Thyroid gland (tissue), 4 donors: ENCODE results near the gene MMD.

Experiments
- POLR2A ChIP-seq, 2 donors: fragments of 450-650 bp; IDR thresholded peaks; one replicate each; pipeline ENCODE4 v1.6.1; 2017; ENCODE audit warnings: antibody characterized with exemption in 2 of 2, mild to moderate bottlenecking in 2 of 2, moderate library complexity in 1 of 2
- TF ChIP-seq, protein P1 (sequence below), 6 experiments: fragments of 200-600 bp in 3 of 6; fragments of 450-650 bp in 3 of 6; sonication (generic) in 3 of 6; IDR thresholded peaks; one replicate each; pipeline ENCODE4 v1.5.1; 2016 to 2019; ENCODE audit warnings: antibody characterized with exemption in 6 of 6, mild to moderate bottlenecking in 2 of 6, inconsistent platforms in 1 of 6, moderate library complexity in 1 of 6

DNA sequence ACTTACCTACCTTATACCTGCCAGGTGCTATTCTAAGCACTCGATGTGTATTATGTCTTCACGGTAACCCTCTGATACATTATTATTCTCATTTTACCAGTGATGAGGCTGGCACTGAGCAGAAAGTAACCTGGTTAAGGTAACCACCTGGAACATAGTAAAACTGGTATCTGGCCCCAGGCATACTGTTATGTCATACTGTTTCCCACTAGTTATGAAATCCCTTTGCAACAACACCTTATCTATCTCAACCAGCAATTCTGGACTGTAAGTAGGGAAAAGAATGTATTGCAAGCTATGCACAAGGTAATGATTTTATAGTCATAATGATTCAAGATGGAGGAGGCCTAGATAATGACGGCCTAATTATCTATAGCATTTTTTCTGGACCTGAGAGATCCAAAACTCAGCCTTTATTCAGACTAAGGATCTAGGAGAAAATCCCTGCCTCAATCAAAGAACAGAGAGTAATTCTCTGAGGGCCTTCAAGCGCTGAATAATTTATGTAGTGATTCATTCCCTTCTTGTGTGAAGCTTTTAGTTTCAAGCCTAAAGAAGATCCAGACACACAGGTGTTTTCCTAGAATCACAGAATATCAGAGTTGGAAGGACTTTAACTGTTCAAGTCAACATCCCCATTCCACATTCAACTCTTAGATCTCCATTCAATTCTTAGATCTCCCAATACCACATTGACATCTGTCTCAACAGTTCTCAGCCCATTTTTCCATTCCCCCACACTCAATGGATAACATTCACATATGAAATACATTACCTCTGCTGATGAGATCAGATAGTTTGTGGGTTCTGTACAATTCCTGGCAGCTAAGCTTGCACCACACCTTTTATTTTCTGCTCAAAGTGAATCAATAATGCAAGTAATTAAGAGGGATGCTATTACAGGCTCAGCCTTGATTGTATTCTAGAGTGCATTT, 14.9 kb upstream of the MMD start:
- TF ChIP-seq, protein P1, sequence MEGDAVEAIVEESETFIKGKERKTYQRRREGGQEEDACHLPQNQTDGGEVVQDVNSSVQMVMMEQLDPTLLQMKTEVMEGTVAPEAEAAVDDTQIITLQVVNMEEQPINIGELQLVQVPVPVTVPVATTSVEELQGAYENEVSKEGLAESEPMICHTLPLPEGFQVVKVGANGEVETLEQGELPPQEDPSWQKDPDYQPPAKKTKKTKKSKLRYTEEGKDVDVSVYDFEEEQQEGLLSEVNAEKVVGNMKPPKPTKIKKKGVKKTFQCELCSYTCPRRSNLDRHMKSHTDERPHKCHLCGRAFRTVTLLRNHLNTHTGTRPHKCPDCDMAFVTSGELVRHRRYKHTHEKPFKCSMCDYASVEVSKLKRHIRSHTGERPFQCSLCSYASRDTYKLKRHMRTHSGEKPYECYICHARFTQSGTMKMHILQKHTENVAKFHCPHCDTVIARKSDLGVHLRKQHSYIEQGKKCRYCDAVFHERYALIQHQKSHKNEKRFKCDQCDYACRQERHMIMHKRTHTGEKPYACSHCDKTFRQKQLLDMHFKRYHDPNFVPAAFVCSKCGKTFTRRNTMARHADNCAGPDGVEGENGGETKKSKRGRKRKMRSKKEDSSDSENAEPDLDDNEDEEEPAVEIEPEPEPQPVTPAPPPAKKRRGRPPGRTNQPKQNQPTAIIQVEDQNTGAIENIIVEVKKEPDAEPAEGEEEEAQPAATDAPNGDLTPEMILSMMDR (IDR thresholded peaks at IDR 0.05): no peak
- no peak for TF ChIP-seq POLR2A (IDR thresholded peaks at IDR 0.05)
